ENCODE data around the gene PCGF5. TPM values are rescaled to one million over a fixed set of nuclear protein-coding genes. Genes with fewer than 3 reads are reported as not detected.

PCGF5 gene
- total and polyA plus RNA-seq, 2 of the 8 experiments (the other 6 are each of a cell fraction or from before 2014, with no cell fraction given), result 5.8 to 8.4 TPM

- TF ChIP-seq CBX8 (IDR thresholded peaks at IDR 0.05; ENCODE audit: borderline replicate concordance, low read depth, low read length), result no peak
- TF ChIP-seq RFX5 (IDR thresholded peaks at IDR 0.05; ENCODE audit: borderline replicate concordance, low read depth, low read length), result no peak
- no peak for TF ChIP-seq CREB1 (IDR thresholded peaks at IDR 0.05)
- TF ChIP-seq, protein P1, sequence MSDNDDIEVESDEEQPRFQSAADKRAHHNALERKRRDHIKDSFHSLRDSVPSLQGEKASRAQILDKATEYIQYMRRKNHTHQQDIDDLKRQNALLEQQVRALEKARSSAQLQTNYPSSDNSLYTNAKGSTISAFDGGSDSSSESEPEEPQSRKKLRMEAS (IDR thresholded peaks at IDR 0.05), result no peak
- no peak for TF ChIP-seq CEBPB (IDR thresholded peaks at IDR 0.05; ENCODE audit: low read depth, low read length)
Observed at GRCh38 chr10:91210014-91210413, 10.4 kb upstream of the PCGF5 start (continued).
